Endothelial cell of umbilical vein (primary cell): Measurements from ENCODE around the gene SPHK2. TPM values are rescaled to one million over a fixed set of nuclear protein-coding genes. Genes with fewer than 3 reads are reported as not detected.

Experiments
- BruUV-seq: library from RNA; stranded (reverse); fragments of 400-500 nt; replicated peaks from 2 replicates; lab custom pipeline; 2021; lab: Mats Ljungman, UMichigan
- CTCF ChIA-PET: fragments of 300-600, 350-600 bp; sonication (Branson Sonifier 250); formaldehyde crosslinking; loops from one replicate; lab custom pipeline; 2021; ENCODE audit warnings: antibody characterized with exemption, inconsistent platforms; lab: Charles Lee
- POLR2A ChIA-PET: fragments of 300-600, 350-600 bp; sonication (Branson Sonifier 250); formaldehyde crosslinking; loops from one replicate; lab custom pipeline; 2021; ENCODE audit warnings: antibody characterized with exemption, inconsistent platforms; lab: Charles Lee
- DNase-seq: peaks from one replicate; pipeline ENCODE4 v3.0.0-alpha.2; 2011; ENCODE audit warnings: low read depth, low spot score
- FAIRE-seq: peaks from 2 replicates; lab custom pipeline; 2011; peaks lifted over from hg19 to GRCh38; lab: Jason Lieb, UNC
- H2AFZ ChIP-seq: 2 replicates; pipeline ENCODE4 v1.6.0; 2012; ENCODE audit warnings: low read depth, low read length, control low read depth, inconsistent platforms
- H3K27ac ChIP-seq: 2 replicates; pipeline ENCODE4 v1.5.1; 2011; ENCODE audit warnings: low read depth, mild to moderate bottlenecking, control low read depth, low read length, moderate library complexity; ENCODE audit not compliant: insufficient read depth
- H3K27me3 ChIP-seq, 2 experiments: 2 replicates each; pipeline versions ENCODE4 v1.6.0 to v1.6.1; 2011; ENCODE audit warnings: low read length in 2 of 2, mixed read lengths in 1 of 2; ENCODE audit not compliant: control insufficient read depth in 2 of 2, insufficient read depth in 2 of 2
- H3K36me3 ChIP-seq, 2 experiments: 2 replicates in 1 of 2; 3 replicates in 1 of 2; pipeline ENCODE4 v1.5.1; 2011; ENCODE audit warnings: low read length in 2 of 2, mild to moderate bottlenecking in 1 of 2, moderate library complexity in 1 of 2; ENCODE audit not compliant: control insufficient read depth in 2 of 2, insufficient read depth in 2 of 2; ENCODE audit errors: extremely low read depth in 1 of 2
- H3K4me1 ChIP-seq: 3 replicates; pipeline ENCODE4 v1.5.1; 2011; ENCODE audit warnings: mild to moderate bottlenecking, low read length; ENCODE audit not compliant: control insufficient read depth, insufficient read depth; ENCODE audit errors: extremely low read depth
- H3K4me2 ChIP-seq: 2 replicates; pipeline ENCODE4 v1.6.1; 2011; ENCODE audit warnings: low read length, control low read depth, mixed read lengths; ENCODE audit not compliant: insufficient read depth
- H3K4me3 ChIP-seq, 3 experiments: fragments of 200-600 bp in 1 of 3; sonication (generic), shearing (Covaris generic) in 1 of 3; replicated peaks in 1 of 3; 2 replicates each; pipeline ENCODE4 v1.5.1; 2011 to 2016; ENCODE audit warnings: control low read depth in 3 of 3, low read length in 3 of 3, mild to moderate bottlenecking in 2 of 3, inconsistent platforms in 1 of 3, low read depth in 1 of 3, moderate library complexity in 1 of 3; ENCODE audit not compliant: insufficient read depth in 1 of 3
- H3K79me2 ChIP-seq: 2 replicates; pipeline ENCODE4 v1.6.0; 2012; ENCODE audit warnings: low read length, inconsistent platforms; ENCODE audit not compliant: control insufficient read depth, insufficient read depth
- H3K9ac ChIP-seq: replicated peaks from 2 replicates; pipeline ENCODE3; 2011; ENCODE audit warnings: low read length, control low read depth; ENCODE audit not compliant: insufficient read depth; ENCODE audit errors: extremely low read depth
- H3K9me1 ChIP-seq: replicated peaks from 3 replicates; pipeline ENCODE4 v1.6.0; 2011; ENCODE audit warnings: mild to moderate bottlenecking, low read length; ENCODE audit not compliant: control insufficient read depth, insufficient read depth; ENCODE audit errors: extremely low read depth
- H3K9me3 ChIP-seq: replicated peaks from 2 replicates; pipeline ENCODE4 v1.5.1; 2012; ENCODE audit warnings: low read length, inconsistent platforms; ENCODE audit not compliant: control insufficient read depth, insufficient read depth
- H4K20me1 ChIP-seq: replicated peaks from 2 replicates; pipeline ENCODE3; 2011; ENCODE audit warnings: mild to moderate bottlenecking, low read length; ENCODE audit not compliant: control insufficient read depth, insufficient read depth; ENCODE audit errors: extremely low read depth
- EZH2 ChIP-seq: IDR thresholded peaks from 2 replicates; pipeline ENCODE4 v1.6.1; 2012; ENCODE audit warnings: borderline replicate concordance, low read depth, mild to moderate bottlenecking, moderate library complexity, low read length, inconsistent platforms; ENCODE audit not compliant: severe bottlenecking
- FOS ChIP-seq: IDR thresholded peaks from 2 replicates; pipeline ENCODE4 v1.6.1; 2011; ENCODE audit warnings: mild to moderate bottlenecking, low read length, moderate library complexity, borderline replicate concordance; ENCODE audit not compliant: insufficient read depth
- GATA2 ChIP-seq: IDR thresholded peaks from 2 replicates; pipeline ENCODE4 v1.7.0; 2011; ENCODE audit warnings: low read depth, mild to moderate bottlenecking, moderate library complexity, mixed read lengths, low read length; ENCODE audit not compliant: insufficient read length, insufficient read depth
- JUN ChIP-seq: IDR thresholded peaks from 2 replicates; pipeline ENCODE4 v1.6.1; 2011; ENCODE audit warnings: borderline replicate concordance, low read depth; ENCODE audit not compliant: insufficient read length, insufficient read depth
- MYC ChIP-seq: IDR thresholded peaks from one replicate; pipeline ENCODE4 v1.6.1; 2011; ENCODE audit warnings: mild to moderate bottlenecking, low read depth, low read length
- POLR2A ChIP-seq: IDR thresholded peaks from 2 replicates; pipeline ENCODE4 v1.6.1; 2012; ENCODE audit warnings: low read depth, mild to moderate bottlenecking, control low read depth, low read length
- dilution Hi-C: fragments of 300-500 bp; cut with MboI; formaldehyde crosslinking; loops from one replicate; pipeline ENCODE4 v1.15.0; 2019; ENCODE audit warnings: low sequenced_read_pairs; ENCODE audit not compliant: extremely low pct_ligation_motif_present
- intact Hi-C: fragments of 100-400 bp; cut with micrococcal nuclease; formaldehyde crosslinking; loops from one replicate; pipeline ENCODE4 v1.10.0; 2022
- polyA plus RNA-seq, 4 experiments: library from polyadenylated mRNA; depleted of rRNA in 3 of 4; stranded (reverse) in 3 of 4; unstranded in 1 of 4; fragments of >200 nt; gene quantifications; 2 replicates each; pipeline versions ENCODE4 v1.2.1 to v1.2.3, GENCODE V29; 2011 to 2012; ENCODE audit warnings: missing spikeins in 1 of 4
- total RNA-seq: library from RNA; stranded (reverse); gene quantifications from 2 replicates; pipeline ENCODE4 v1.2.3, GENCODE V29; 2021
- TF ChIP-seq, protein P1 (sequence below), 2 donors: IDR thresholded peaks; 1 replicate in 1 of 2; 2 replicates in 1 of 2; pipeline ENCODE4 v1.5.1; 2011; ENCODE audit warnings: low read length in 2 of 2, mild to moderate bottlenecking in 2 of 2, moderate library complexity in 2 of 2, control low read depth in 1 of 2, inconsistent platforms in 1 of 2, low read depth in 1 of 2; ENCODE audit not compliant: insufficient read depth in 1 of 2; ENCODE audit errors: extremely low read depth in 1 of 2
- TF ChIP-seq, protein P2 (sequence below): IDR thresholded peaks from 2 replicates; pipeline ENCODE4 v1.6.1; 2011; ENCODE audit not compliant: insufficient read depth, insufficient read length

The SPHK2 gene
- total and polyA plus RNA-seq, 2 donors (not counting 3 experiments of a cell fraction or from before 2014, with no cell fraction given), result 20.2 to 31.1 TPM

DNA sequence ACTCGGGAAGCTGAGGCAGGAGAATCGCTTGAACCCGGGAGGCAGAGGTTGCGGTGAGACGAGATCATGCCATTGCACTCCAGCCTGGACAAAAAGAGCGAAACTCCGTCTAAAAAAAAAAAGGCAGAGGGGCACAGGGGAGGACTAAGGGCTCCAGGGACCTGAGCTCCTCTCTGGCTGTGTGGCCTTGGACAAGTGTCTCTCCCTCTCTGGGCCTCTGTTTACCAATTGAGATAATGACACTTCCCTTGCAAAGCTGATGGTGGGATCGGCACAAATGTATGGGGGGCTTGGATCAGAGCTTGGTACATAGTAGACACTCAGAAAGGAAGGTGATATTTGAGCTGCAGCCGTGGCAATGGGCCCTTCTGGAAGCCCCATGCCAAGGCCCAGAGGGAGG lies 24.1 kb upstream of the SPHK2 start:
- TF ChIP-seq, protein P1, sequence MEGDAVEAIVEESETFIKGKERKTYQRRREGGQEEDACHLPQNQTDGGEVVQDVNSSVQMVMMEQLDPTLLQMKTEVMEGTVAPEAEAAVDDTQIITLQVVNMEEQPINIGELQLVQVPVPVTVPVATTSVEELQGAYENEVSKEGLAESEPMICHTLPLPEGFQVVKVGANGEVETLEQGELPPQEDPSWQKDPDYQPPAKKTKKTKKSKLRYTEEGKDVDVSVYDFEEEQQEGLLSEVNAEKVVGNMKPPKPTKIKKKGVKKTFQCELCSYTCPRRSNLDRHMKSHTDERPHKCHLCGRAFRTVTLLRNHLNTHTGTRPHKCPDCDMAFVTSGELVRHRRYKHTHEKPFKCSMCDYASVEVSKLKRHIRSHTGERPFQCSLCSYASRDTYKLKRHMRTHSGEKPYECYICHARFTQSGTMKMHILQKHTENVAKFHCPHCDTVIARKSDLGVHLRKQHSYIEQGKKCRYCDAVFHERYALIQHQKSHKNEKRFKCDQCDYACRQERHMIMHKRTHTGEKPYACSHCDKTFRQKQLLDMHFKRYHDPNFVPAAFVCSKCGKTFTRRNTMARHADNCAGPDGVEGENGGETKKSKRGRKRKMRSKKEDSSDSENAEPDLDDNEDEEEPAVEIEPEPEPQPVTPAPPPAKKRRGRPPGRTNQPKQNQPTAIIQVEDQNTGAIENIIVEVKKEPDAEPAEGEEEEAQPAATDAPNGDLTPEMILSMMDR (IDR thresholded peaks at IDR 0.05; ENCODE audit: extremely low read depth in 1 of 2, insufficient read depth in 1 of 2, low read depth in 1 of 2, low read length in 2 of 2), result no peak
- TF ChIP-seq EZH2, result no peak
- TF ChIP-seq, protein P2, sequence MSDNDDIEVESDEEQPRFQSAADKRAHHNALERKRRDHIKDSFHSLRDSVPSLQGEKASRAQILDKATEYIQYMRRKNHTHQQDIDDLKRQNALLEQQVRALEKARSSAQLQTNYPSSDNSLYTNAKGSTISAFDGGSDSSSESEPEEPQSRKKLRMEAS, result no peak
- TF ChIP-seq POLR2A, result no peak
- TF ChIP-seq GATA2, result no peak
- TF ChIP-seq JUN, result no peak
- no peak for TF ChIP-seq MYC
- TF ChIP-seq FOS, result no peak
- no peak overlapping the region for H3K27ac ChIP-seq
- H3K9me1 ChIP-seq, result no peaks in the 10 kb centered on the region
- no peak overlapping the region for H3K9ac ChIP-seq
- no peaks in the 10 kb centered on the region for H3K36me3 ChIP-seq
- dilution Hi-C loops, result no loop called here
- BruUV-seq, result no TSS peak
- POLR2A ChIA-PET, result no interaction called here
- H3K4me2 ChIP-seq, result no peak overlapping the region
- no peaks in the 10 kb centered on the region for H3K9me3 ChIP-seq
- CTCF ChIA-PET, result interaction anchor here (1.3 kb wide), 1 partner anchor 11 kb away, joined by 4 read pairs; no protein-coding TSS in a partner anchor
- intact Hi-C loops, result no loop called here
- DNase-seq (no peak), FAIRE-seq (no peak)
- no peaks in the 10 kb centered on the region for H3K4me1 ChIP-seq
- no peaks in the 10 kb centered on the region for H3K79me2 ChIP-seq
- H4K20me1 ChIP-seq, result no peaks in the 10 kb centered on the region
- H3K4me3 ChIP-seq, result no peak overlapping the region
- no peak overlapping the region for H2AFZ ChIP-seq
- no peaks in the 10 kb centered on the region for H3K27me3 ChIP-seq
